ENCODE data around the gene CTNNA2.

The CTNNA2 gene

GRCh38 chr2:79593237-79593867 is 80.5 kb downstream of the CTNNA2 start:
- no peaks in the 10 kb centered on the region for H4K20me1 ChIP-seq (ENCODE audit: insufficient read depth, low read length)
- no peaks in the 10 kb centered on the region for H3K27me3 ChIP-seq (ENCODE audit: insufficient read depth, low read length, poor library complexity)
- no peak overlapping the region for H3K4me3 ChIP-seq (ENCODE audit: low read depth in 1 of 2, low read length in 2 of 2)
- H3K4me1 ChIP-seq (ENCODE audit: insufficient read depth, low read length): no peaks in the 10 kb centered on the region
- H3K79me2 ChIP-seq (ENCODE audit: insufficient read depth, low read length): no peaks in the 10 kb centered on the region
- no peak overlapping the region for H3K27ac ChIP-seq (ENCODE audit: low read length)
- ATAC-seq (ENCODE audit: insufficient read depth, low read depth): no peak
- H3K4me2 ChIP-seq (ENCODE audit: insufficient read depth, low read length): no peak overlapping the region
- no peak overlapping the region for H2AFZ ChIP-seq (ENCODE audit: low read depth, low read length)
- H3K9ac ChIP-seq (ENCODE audit: low read depth, low read length): no peak overlapping the region
- TF ChIP-seq CTCF (IDR thresholded peaks at IDR 0.05; ENCODE audit: borderline replicate concordance, extremely low read depth, low read length, poor library complexity, severe bottlenecking) (no peak), EZH2 (IDR thresholded peaks at IDR 0.05; ENCODE audit: borderline replicate concordance, low read depth, low read length, severe bottlenecking) (no peak)
- no peak for DNase-seq
- no peaks in the 10 kb centered on the region for H3K9me3 ChIP-seq (ENCODE audit: insufficient read depth, low read length, severe bottlenecking)
- H3K36me3 ChIP-seq (ENCODE audit: insufficient read depth, low read length): no peaks in the 10 kb centered on the region

- no peaks in the 10 kb centered on the region for H4K20me1 ChIP-seq (ENCODE audit: insufficient read depth, low read length)
- H3K79me2 ChIP-seq (ENCODE audit: insufficient read depth, low read length): no peaks in the 10 kb centered on the region
- no peak for ATAC-seq (ENCODE audit: insufficient read depth, low read depth)
- H2AFZ ChIP-seq (ENCODE audit: low read depth, low read length): no peak overlapping the region
- H3K9me3 ChIP-seq (ENCODE audit: insufficient read depth, low read length, severe bottlenecking): no peaks in the 10 kb centered on the region
- H3K36me3 ChIP-seq (ENCODE audit: insufficient read depth, low read length): no peaks in the 10 kb centered on the region
- H3K27me3 ChIP-seq (ENCODE audit: insufficient read depth, low read length, poor library complexity): no peaks in the 10 kb centered on the region
- DNase-seq: no peak
- H3K9ac ChIP-seq (ENCODE audit: low read depth, low read length): no peak overlapping the region
- no peak for TF ChIP-seq EZH2 (IDR thresholded peaks at IDR 0.05; ENCODE audit: borderline replicate concordance, low read depth, low read length, severe bottlenecking)
- TF ChIP-seq CTCF (IDR thresholded peaks at IDR 0.05; ENCODE audit: borderline replicate concordance, extremely low read depth, low read length, poor library complexity, severe bottlenecking): no peak
- no peak overlapping the region for H3K4me3 ChIP-seq (ENCODE audit: low read depth in 1 of 2, low read length in 2 of 2)
- no peaks in the 10 kb centered on the region for H3K4me1 ChIP-seq (ENCODE audit: insufficient read depth, low read length)
- no peak overlapping the region for H3K4me2 ChIP-seq (ENCODE audit: insufficient read depth, low read length)
- no peak overlapping the region for H3K27ac ChIP-seq (ENCODE audit: low read length)
Measured at GRCh38 chr2:79596403-79596802, 83.6 kb downstream of the CTNNA2 start.

- Histone ChIP-seq H3K4me1 (ENCODE audit: insufficient read depth, low read length) (no peaks in the 10 kb centered on the region), H3K27ac (ENCODE audit: low read length) (no peak overlapping the region), H3K36me3 (ENCODE audit: insufficient read depth, low read length) (no peaks in the 10 kb centered on the region), H3K79me2 (ENCODE audit: insufficient read depth, low read length) (no peaks in the 10 kb centered on the region), H2AFZ (ENCODE audit: low read depth, low read length) (no peak overlapping the region), H3K27me3 (ENCODE audit: insufficient read depth, low read length, poor library complexity) (no peaks in the 10 kb centered on the region), H3K9ac (ENCODE audit: low read depth, low read length) (no peak overlapping the region), H3K9me3 (ENCODE audit: insufficient read depth, low read length, severe bottlenecking) (no peaks in the 10 kb centered on the region), H3K4me2 (ENCODE audit: insufficient read depth, low read length) (no peak overlapping the region), H3K4me3 (ENCODE audit: low read depth in 1 of 2, low read length in 2 of 2) (no peak overlapping the region), H4K20me1 (ENCODE audit: insufficient read depth, low read length) (no peaks in the 10 kb centered on the region)
- TF ChIP-seq EZH2 (IDR thresholded peaks at IDR 0.05; ENCODE audit: borderline replicate concordance, low read depth, low read length, severe bottlenecking): no peak
- ATAC-seq (ENCODE audit: insufficient read depth, low read depth): no peak
- DNase-seq: no peak
Measured at GRCh38 chr2:79604748-79605147, 91.9 kb downstream of the CTNNA2 start.

GRCh38 chr2:79611448-79612016 is 98.7 kb downstream of the CTNNA2 start:
- Histone ChIP-seq H3K4me2 (ENCODE audit: insufficient read depth, low read length) (no peak overlapping the region), H3K36me3 (ENCODE audit: insufficient read depth, low read length) (no peaks in the 10 kb centered on the region), H3K79me2 (ENCODE audit: insufficient read depth, low read length) (no peaks in the 10 kb centered on the region), H3K27me3 (ENCODE audit: insufficient read depth, low read length, poor library complexity) (no peaks in the 10 kb centered on the region), H3K4me1 (ENCODE audit: insufficient read depth, low read length) (no peaks in the 10 kb centered on the region), H3K4me3 (ENCODE audit: low read depth in 1 of 2, low read length in 2 of 2) (no peak overlapping the region), H3K27ac (ENCODE audit: low read length) (no peak overlapping the region), H3K9ac (ENCODE audit: low read depth, low read length) (no peak overlapping the region), H3K9me3 (ENCODE audit: insufficient read depth, low read length, severe bottlenecking) (no peaks in the 10 kb centered on the region), H4K20me1 (ENCODE audit: insufficient read depth, low read length) (no peaks in the 10 kb centered on the region), H2AFZ (ENCODE audit: low read depth, low read length) (no peak overlapping the region)
- ATAC-seq (ENCODE audit: insufficient read depth, low read depth) (no peak), DNase-seq (no peak)
- TF ChIP-seq CTCF (IDR thresholded peaks at IDR 0.05; ENCODE audit: borderline replicate concordance, extremely low read depth, low read length, poor library complexity, severe bottlenecking) (no peak), EZH2 (IDR thresholded peaks at IDR 0.05; ENCODE audit: borderline replicate concordance, low read depth, low read length, severe bottlenecking) (no peak)
